Measurements from ENCODE around the gene MYOM1.

GRCh38 chr18:3053081-3053480 lies 166.7 kb downstream of the MYOM1 start:
- TF ChIP-seq, protein P1, sequence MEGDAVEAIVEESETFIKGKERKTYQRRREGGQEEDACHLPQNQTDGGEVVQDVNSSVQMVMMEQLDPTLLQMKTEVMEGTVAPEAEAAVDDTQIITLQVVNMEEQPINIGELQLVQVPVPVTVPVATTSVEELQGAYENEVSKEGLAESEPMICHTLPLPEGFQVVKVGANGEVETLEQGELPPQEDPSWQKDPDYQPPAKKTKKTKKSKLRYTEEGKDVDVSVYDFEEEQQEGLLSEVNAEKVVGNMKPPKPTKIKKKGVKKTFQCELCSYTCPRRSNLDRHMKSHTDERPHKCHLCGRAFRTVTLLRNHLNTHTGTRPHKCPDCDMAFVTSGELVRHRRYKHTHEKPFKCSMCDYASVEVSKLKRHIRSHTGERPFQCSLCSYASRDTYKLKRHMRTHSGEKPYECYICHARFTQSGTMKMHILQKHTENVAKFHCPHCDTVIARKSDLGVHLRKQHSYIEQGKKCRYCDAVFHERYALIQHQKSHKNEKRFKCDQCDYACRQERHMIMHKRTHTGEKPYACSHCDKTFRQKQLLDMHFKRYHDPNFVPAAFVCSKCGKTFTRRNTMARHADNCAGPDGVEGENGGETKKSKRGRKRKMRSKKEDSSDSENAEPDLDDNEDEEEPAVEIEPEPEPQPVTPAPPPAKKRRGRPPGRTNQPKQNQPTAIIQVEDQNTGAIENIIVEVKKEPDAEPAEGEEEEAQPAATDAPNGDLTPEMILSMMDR (IDR thresholded peaks at IDR 0.05): no peak
- no peak for TF ChIP-seq POLR2A (IDR thresholded peaks at IDR 0.05)
